ENCODE data around the gene HS3ST3A1.

HS3ST3A1 gene

GRCh38 chr17:13642188-13642587, 40.5 kb upstream of the HS3ST3A1 start:
- Histone ChIP-seq H3K4me2 (ENCODE audit: low read length) (no peak overlapping the region), H3K9ac (ENCODE audit: low read length) (no peak overlapping the region), H3F3A (ENCODE audit: insufficient read depth, low read length) (no peaks in the 10 kb centered on the region), H3K9me3 (ENCODE audit: low read length) (no peaks in the 10 kb centered on the region), H3K9me2 (ENCODE audit: low read depth, low read length) (no peaks in the 10 kb centered on the region), H3K27me3 (ENCODE audit: insufficient read depth, low read length) (no peaks in the 10 kb centered on the region), H2AFZ (ENCODE audit: low read length) (no peak overlapping the region), H3K27ac (ENCODE audit: low read depth, low read length, poor library complexity, severe bottlenecking) (no peak overlapping the region), H3K4me3 (ENCODE audit: low read depth, low read length, poor library complexity, severe bottlenecking) (no peak overlapping the region), H4K20me1 (ENCODE audit: insufficient read depth, low read length) (no peaks in the 10 kb centered on the region), H3K4me1 (ENCODE audit: insufficient read depth, low read length, severe bottlenecking) (no peaks in the 10 kb centered on the region), H3K36me3 (ENCODE audit: insufficient read depth, low read length) (no peaks in the 10 kb centered on the region), H3K79me2 (ENCODE audit: insufficient read depth, low read length) (no peaks in the 10 kb centered on the region)
- TF ChIP-seq CTCF (IDR thresholded peaks at IDR 0.05; ENCODE audit: low read length) = no peak
- no peak for TF ChIP-seq EZH2 (IDR thresholded peaks at IDR 0.05; ENCODE audit: borderline replicate concordance, low read length)

- no peak for TF ChIP-seq CTCF (IDR thresholded peaks at IDR 0.05; ENCODE audit: low read length)
- TF ChIP-seq EZH2 (IDR thresholded peaks at IDR 0.05; ENCODE audit: borderline replicate concordance, low read length) = no peak
- H3K36me3 ChIP-seq (ENCODE audit: insufficient read depth, low read length) = no peaks in the 10 kb centered on the region
- no peaks in the 10 kb centered on the region for H4K20me1 ChIP-seq (ENCODE audit: insufficient read depth, low read length)
- H3K9ac ChIP-seq (ENCODE audit: low read length) = no peak overlapping the region
- H3K4me1 ChIP-seq (ENCODE audit: insufficient read depth, low read length, severe bottlenecking) = no peaks in the 10 kb centered on the region
- H3K9me3 ChIP-seq (ENCODE audit: low read length) = no peaks in the 10 kb centered on the region
- H2AFZ ChIP-seq (ENCODE audit: low read length) = no peak overlapping the region
- no peak overlapping the region for H3K27ac ChIP-seq (ENCODE audit: low read depth, low read length, poor library complexity, severe bottlenecking)
- no peak overlapping the region for H3K4me2 ChIP-seq (ENCODE audit: low read length)
- no peak overlapping the region for H3K4me3 ChIP-seq (ENCODE audit: low read depth, low read length, poor library complexity, severe bottlenecking)
- no peaks in the 10 kb centered on the region for H3F3A ChIP-seq (ENCODE audit: insufficient read depth, low read length)
- H3K79me2 ChIP-seq (ENCODE audit: insufficient read depth, low read length) = no peaks in the 10 kb centered on the region
- H3K27me3 ChIP-seq (ENCODE audit: insufficient read depth, low read length) = no peaks in the 10 kb centered on the region
- H3K9me2 ChIP-seq (ENCODE audit: low read depth, low read length) = no peaks in the 10 kb centered on the region
These were observed 38.8 kb upstream of the HS3ST3A1 start for GRCh38 chr17:13640551-13640950.

GRCh38 chr17:13638855-13639458, 37.2 kb upstream of the HS3ST3A1 start:
- no peak overlapping the region for H3K4me3 ChIP-seq (ENCODE audit: low read depth, low read length, poor library complexity, severe bottlenecking)
- no peaks in the 10 kb centered on the region for H3K9me3 ChIP-seq (ENCODE audit: low read length)
- no peaks in the 10 kb centered on the region for H3F3A ChIP-seq (ENCODE audit: insufficient read depth, low read length)
- H3K36me3 ChIP-seq (ENCODE audit: insufficient read depth, low read length) = no peaks in the 10 kb centered on the region
- no peaks in the 10 kb centered on the region for H3K27me3 ChIP-seq (ENCODE audit: insufficient read depth, low read length)
- H2AFZ ChIP-seq (ENCODE audit: low read length) = no peak overlapping the region
- H3K9me2 ChIP-seq (ENCODE audit: low read depth, low read length) = no peaks in the 10 kb centered on the region
- no peak overlapping the region for H3K4me2 ChIP-seq (ENCODE audit: low read length)
- H3K9ac ChIP-seq (ENCODE audit: low read length) = no peak overlapping the region
- H3K79me2 ChIP-seq (ENCODE audit: insufficient read depth, low read length) = no peaks in the 10 kb centered on the region
- TF ChIP-seq CTCF (IDR thresholded peaks at IDR 0.05; ENCODE audit: low read length) (no peak), EZH2 (IDR thresholded peaks at IDR 0.05; ENCODE audit: borderline replicate concordance, low read length) (no peak)
- no peaks in the 10 kb centered on the region for H4K20me1 ChIP-seq (ENCODE audit: insufficient read depth, low read length)
- H3K4me1 ChIP-seq (ENCODE audit: insufficient read depth, low read length, severe bottlenecking) = no peaks in the 10 kb centered on the region
- H3K27ac ChIP-seq (ENCODE audit: low read depth, low read length, poor library complexity, severe bottlenecking) = no peak overlapping the region
